ENCODE measurements around the gene POLR3F.

The POLR3F gene

GRCh38 chr20:18529041-18529440 is 61.9 kb downstream of the POLR3F start:
- TF ChIP-seq CTCF (IDR thresholded peaks at IDR 0.05; ENCODE audit: borderline replicate concordance, control extremely low read depth, extremely low read depth, insufficient read depth, missing control alignments): no peak
- DNase-seq (ENCODE audit: low spot score): no peak
- in situ Hi-C loops (cut with MboI; ENCODE audit: low sequenced_read_pairs, unreplicated experiment): no loop called here

GRCh38 chr20:18532626-18533025 is 65.4 kb downstream of the POLR3F start:
- in situ Hi-C loops (cut with MboI; ENCODE audit: low sequenced_read_pairs, unreplicated experiment): no loop called here
- no peak for DNase-seq (ENCODE audit: low spot score)
- no peak for TF ChIP-seq CTCF (IDR thresholded peaks at IDR 0.05; ENCODE audit: borderline replicate concordance, control extremely low read depth, extremely low read depth, insufficient read depth, missing control alignments)

GRCh38 chr20:18533491-18533890 is 66.3 kb downstream of the POLR3F start:
- DNase-seq (ENCODE audit: low spot score): no peak
- in situ Hi-C loops (cut with MboI; ENCODE audit: low sequenced_read_pairs, unreplicated experiment): no loop called here
- no peak for TF ChIP-seq CTCF (IDR thresholded peaks at IDR 0.05; ENCODE audit: borderline replicate concordance, control extremely low read depth, extremely low read depth, insufficient read depth, missing control alignments)

GRCh38 chr20:18533978-18534644 is 66.9 kb downstream of the POLR3F start:
- in situ Hi-C loops (cut with MboI; ENCODE audit: low sequenced_read_pairs, unreplicated experiment): no loop called here
- TF ChIP-seq CTCF (IDR thresholded peaks at IDR 0.05; ENCODE audit: borderline replicate concordance, control extremely low read depth, extremely low read depth, insufficient read depth, missing control alignments): no peak
- DNase-seq (ENCODE audit: low spot score): no peak

All from GM13976 (cell line).